ENCODE results near the gene MUS81. TPM values are rescaled to one million over a fixed set of nuclear protein-coding genes. Genes with fewer than 3 reads are reported as not detected.
A peak's percentile ranks its signal among the peaks of the same experiment; 100 is the strongest.

Gene MUS81
- total and polyA plus RNA-seq, 10 of the 15 experiments (the other 5 are each of a cell fraction or from before 2014, with no cell fraction given), result 11.8 to 76.1 (median 48.4) TPM

DNA sequence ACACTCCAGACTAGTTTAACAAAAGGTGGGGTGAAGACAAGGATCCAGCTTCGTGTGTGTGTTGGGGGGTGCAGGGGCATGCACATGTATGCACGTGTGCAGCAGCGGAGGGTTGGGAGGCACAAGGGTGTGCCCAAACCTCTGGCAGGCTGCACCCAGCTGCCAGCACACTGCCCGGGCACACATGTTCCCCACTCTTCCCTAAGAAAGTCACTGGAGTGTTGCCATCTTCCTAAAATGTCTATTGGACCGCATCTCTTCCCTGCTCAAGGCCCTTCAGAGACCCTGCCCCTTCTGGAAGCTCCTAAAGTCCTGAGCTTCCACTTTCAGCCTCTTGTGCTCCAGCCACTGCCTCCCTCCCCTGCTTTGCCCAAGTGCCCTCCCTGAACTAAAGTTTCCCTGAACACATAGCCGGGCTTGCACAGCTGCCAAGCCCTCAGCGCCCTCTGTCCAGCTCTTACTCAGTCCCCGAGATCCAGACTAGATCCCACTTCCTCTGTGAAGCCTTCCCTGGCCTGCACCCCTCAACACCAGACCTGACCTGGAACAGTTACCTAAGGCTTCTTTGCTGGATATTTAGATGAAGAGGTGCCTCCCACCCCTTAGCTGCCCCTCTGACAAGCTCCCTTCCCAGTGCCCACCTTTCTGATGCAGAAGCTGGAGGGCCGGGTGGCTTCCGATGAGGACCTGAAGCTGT is 8.3 kb upstream of the MUS81 start:
- ChIA-PET CTCF (interaction anchor here (0.9 to 3.8 kb wide), 7 partner anchors 12 to 146 kb away, joined by 3 to 17 read pairs (median 3); partner anchors contain the start of gene FIBP), SMC1A (ENCODE audit: uncharacterized antibody, unreplicated experiment) (interaction anchor here (1.0 kb wide), 1 partner anchor 32 kb away, joined by 3 read pairs; no protein-coding TSS in a partner anchor), POLR2A (interaction anchor here (1.1 kb wide), 1 partner anchor 8 kb away, joined by 3 read pairs; the partner anchor contains the start of gene MUS81), RAD21 (ENCODE audit: unreplicated experiment) (interaction anchor here (1.2 kb wide), 1 partner anchor 32 kb away, joined by 4 read pairs; no protein-coding TSS in a partner anchor)
- intact Hi-C loops (cut with micrococcal nuclease; ENCODE audit: unreplicated experiment), result no loop called here
- H3K9ac ChIP-seq (ENCODE audit: control insufficient read depth, insufficient read depth, low read length), result no peak overlapping the region
- FAIRE-seq (no peak), DNase-seq (ENCODE audit: low read depth, low spot score) (no peak), ATAC-seq (peak; percentile 3)
- in situ Hi-C loops (cut with MboI), result loop anchor here (25.0 kb wide), 1 partner anchor 1615 kb away; the partner anchor contains the start of genes DNAJC4, FKBP2, NUDT22 and PPP1R14B
- H3K4me1 ChIP-seq (ENCODE audit: control insufficient read depth, insufficient read depth, low read length), result peaks cover 10% of the 10 kb centered on the region
- peaks cover 31% of the 10 kb centered on the region for H3K79me2 ChIP-seq (ENCODE audit: control insufficient read depth, insufficient read depth, low read length)
- no peaks in the 10 kb centered on the region for H3K27me3 ChIP-seq (replicated peaks in 1 of 2; ENCODE audit: control insufficient read depth in 2 of 2, insufficient read depth in 2 of 2, low read length in 1 of 2)
- peaks cover 32 to 41% of the 10 kb centered on the region in 2 experiments; a peak in 3 of 4 replicates for H3K36me3 ChIP-seq (ENCODE audit: control insufficient read depth in 2 of 2, insufficient read depth in 2 of 2, low read length in 1 of 2)
- H4K20me1 ChIP-seq (ENCODE audit: control insufficient read depth, insufficient read depth), result peaks cover 24% of the 10 kb centered on the region
- H2AFZ ChIP-seq (ENCODE audit: control insufficient read depth, low read depth, low read length), result no peak overlapping the region
- TF ChIP-seq EZH2 (IDR thresholded peaks at IDR 0.05; ENCODE audit: borderline replicate concordance, control insufficient read depth, low read depth, low read length) (no peak), RAD21 (IDR thresholded peaks at IDR 0.05; ENCODE audit: insufficient read depth, low read depth, low read length) (no peak), POLR2A (IDR thresholded peaks at IDR 0.05; ENCODE audit: low read depth, low read length) (peak; percentile 71), IKZF1 (conservative IDR thresholded peaks at IDR 0.05) (no peak), SMAD1 (IDR thresholded peaks at IDR 0.05; ENCODE audit: low read depth, partially characterized antibody) (no peak), POLR2AphosphoS5 (IDR thresholded peaks at IDR 0.05; ENCODE audit: low read length) (peak; percentile 81), ZZZ3 (IDR thresholded peaks at IDR 0.05; ENCODE audit: control insufficient read depth, insufficient read length, low read depth) (no peak), POLR2AphosphoS2 (IDR thresholded peaks at IDR 0.05; ENCODE audit: low read depth, low read length) (peak; percentile 36; the same call in 1 of the 2 replicates)
- TF ChIP-seq, protein P1, sequence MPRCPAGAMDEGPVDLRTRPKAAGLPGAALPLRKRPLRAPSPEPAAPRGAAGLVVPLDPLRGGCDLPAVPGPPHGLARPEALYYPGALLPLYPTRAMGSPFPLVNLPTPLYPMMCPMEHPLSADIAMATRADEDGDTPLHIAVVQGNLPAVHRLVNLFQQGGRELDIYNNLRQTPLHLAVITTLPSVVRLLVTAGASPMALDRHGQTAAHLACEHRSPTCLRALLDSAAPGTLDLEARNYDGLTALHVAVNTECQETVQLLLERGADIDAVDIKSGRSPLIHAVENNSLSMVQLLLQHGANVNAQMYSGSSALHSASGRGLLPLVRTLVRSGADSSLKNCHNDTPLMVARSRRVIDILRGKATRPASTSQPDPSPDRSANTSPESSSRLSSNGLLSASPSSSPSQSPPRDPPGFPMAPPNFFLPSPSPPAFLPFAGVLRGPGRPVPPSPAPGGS (IDR thresholded peaks at IDR 0.05; ENCODE audit: borderline replicate concordance, insufficient read depth, low read depth, low read length, poor library complexity, severe bottlenecking), result peak; percentile 8
- H3K9me3 ChIP-seq (replicated peaks; ENCODE audit: control insufficient read depth, insufficient read depth, low read length), result peaks cover 2% of the 10 kb centered on the region; the same call in 2 of the 3 replicates
- H3K4me2 ChIP-seq (ENCODE audit: control insufficient read depth, insufficient read depth), result no peak overlapping the region
- BruUV-seq (replicated peaks), result no TSS peak
- WGBS (ENCODE audit: insufficient coverage, insufficient replicate concordance, low lambda C conversion rate, missing lambda C conversion rate), result 79% methylated on average over 10 of the region's 10 CpGs
- H3K27ac ChIP-seq (ENCODE audit: control insufficient read depth, insufficient read depth), result no peak overlapping the region
- no peak overlapping the region for H3K4me3 ChIP-seq
